SK-N-SH (cell line): ENCODE data around the gene LSM2. TPM values are rescaled to one million over a fixed set of nuclear protein-coding genes. Genes with fewer than 3 reads are reported as not detected.
"Not testable (repeated sequence)": the region's sequence is repeated elsewhere in the genome, so short reads cannot be mapped to it uniquely, and the experiment has no call there.

Source experiments
- CTCF ChIA-PET: fragments of 300-600, 350-600 bp; formaldehyde crosslinking; extraction: SDS; loops from one replicate; lab custom pipeline; 2021; lab: Yijun Ruan, JAX
- POLR2A ChIA-PET: fragments of 350-600 bp; sonication (Branson Sonifier 250); formaldehyde crosslinking; extraction: SDS; loops from one replicate; lab custom pipeline; 2020; ENCODE audit warnings: antibody characterized with exemption, inconsistent platforms; lab: Yijun Ruan, JAX
- DNase-seq: peaks from one replicate; pipeline ENCODE4 v3.0.0; 2012
- H2AFZ ChIP-seq: fragments of 200-600 bp; sonication (generic); 2 replicates; pipeline ENCODE4 v1.8.1; 2016; ENCODE audit warnings: antibody characterized with exemption, mild to moderate bottlenecking, low read depth
- H3F3A ChIP-seq: fragments of 200-600 bp; sonication (generic); replicated peaks from 2 replicates; pipeline ENCODE3; 2016; ENCODE audit warnings: antibody characterized with exemption, mild to moderate bottlenecking; ENCODE audit not compliant: insufficient read depth
- H3K27ac ChIP-seq, 2 experiments: fragments of 200-500 bp in 1 of 2; fragments of 200-600 bp in 1 of 2; sonication (Bioruptor generic) in 1 of 2; sonication (generic), shearing (Covaris generic) in 1 of 2; 2 replicates each; pipeline versions ENCODE4 v1.5.1 to v1.6.1; 2014 to 2016; ENCODE audit warnings: low read depth in 2 of 2, inconsistent platforms in 1 of 2, low read length in 1 of 2, mild to moderate bottlenecking in 1 of 2, mixed read lengths in 1 of 2
- H3K27me3 ChIP-seq: fragments of 200-600 bp; sonication (generic), shearing (Covaris generic); 2 replicates; pipeline ENCODE4 v1.6.1; 2016; ENCODE audit warnings: mixed run types; ENCODE audit not compliant: insufficient read depth
- H3K36me3 ChIP-seq, 2 experiments: fragments of 200-500 bp in 1 of 2; fragments of 200-600 bp in 1 of 2; sonication (Bioruptor generic) in 1 of 2; sonication (generic) in 1 of 2; replicated peaks in 1 of 2; 2 replicates each; pipeline versions ENCODE3 to v1.5.1; 2014 to 2016; ENCODE audit warnings: low read length in 1 of 2, mild to moderate bottlenecking in 1 of 2; ENCODE audit not compliant: insufficient read depth in 2 of 2, control insufficient read depth in 1 of 2
- H3K4me1 ChIP-seq, 2 experiments: fragments of 200-500 bp in 1 of 2; fragments of 200-600 bp in 1 of 2; sonication (Bioruptor generic) in 1 of 2; sonication (generic), shearing (Covaris generic) in 1 of 2; 2 replicates each; pipeline versions ENCODE4 v1.5.1 to v1.6.1; 2014 to 2016; ENCODE audit warnings: low read depth in 1 of 2, low read length in 1 of 2, mixed run types in 1 of 2; ENCODE audit not compliant: insufficient read depth in 2 of 2, control insufficient read depth in 1 of 2
- H3K4me2 ChIP-seq: fragments of 200-600 bp; sonication (generic), shearing (Covaris generic); 2 replicates; pipeline ENCODE4 v1.6.1; 2017; ENCODE audit warnings: mixed run types
- H3K4me3 ChIP-seq, 2 experiments: fragments of 200-500 bp in 1 of 2; fragments of 200-600 bp in 1 of 2; sonication (Bioruptor generic) in 1 of 2; sonication (generic), shearing (Covaris generic) in 1 of 2; 2 replicates each; pipeline versions ENCODE4 v1.5.1 to v1.8.1; 2014 to 2016; ENCODE audit warnings: low read depth in 2 of 2, inconsistent platforms in 1 of 2, low read length in 1 of 2, mild to moderate bottlenecking in 1 of 2, mixed read lengths in 1 of 2, moderate library complexity in 1 of 2
- H3K79me2 ChIP-seq: fragments of 200-600 bp; sonication (generic); 2 replicates; pipeline ENCODE4 v1.8.1; 2017; ENCODE audit warnings: mild to moderate bottlenecking; ENCODE audit not compliant: insufficient read depth
- H3K9ac ChIP-seq: fragments of 200-600 bp; sonication (generic); 2 replicates; pipeline ENCODE4 v1.6.1; 2017; ENCODE audit warnings: mixed run types
- H3K9me2 ChIP-seq: fragments of 200-600 bp; sonication (generic); 2 replicates; pipeline ENCODE4 v1.6.1; 2017; ENCODE audit warnings: mixed run types
- H3K9me3 ChIP-seq: fragments of 200-600 bp; sonication (generic); 2 replicates; pipeline ENCODE4 v1.6.1; 2017; ENCODE audit warnings: mixed run types, mild to moderate bottlenecking, moderate library complexity
- H4K20me1 ChIP-seq: fragments of 200-600 bp; sonication (generic); 2 replicates; pipeline ENCODE4 v1.6.1; 2017; ENCODE audit warnings: mild to moderate bottlenecking, mixed run types; ENCODE audit not compliant: insufficient read depth
- CHD2 ChIP-seq: fragments of 150-350 bp; IDR thresholded peaks from 2 replicates; pipeline ENCODE4 v1.6.1; 2018; ENCODE audit warnings: low read length; ENCODE audit not compliant: partially characterized antibody
- ELF1 ChIP-seq: IDR thresholded peaks from 2 replicates; pipeline ENCODE4 v1.4.0; 2012
- EZH2phosphoT487 ChIP-seq: fragments of 200-600 bp; sonication (generic); IDR thresholded peaks from 2 replicates; pipeline ENCODE4 v1.6.1; 2017; ENCODE audit warnings: low read depth, mixed run types, mild to moderate bottlenecking, antibody characterized with exemption, moderate library complexity, borderline replicate concordance
- FOSL2 ChIP-seq: IDR thresholded peaks from 2 replicates; pipeline ENCODE4 v1.4.0; 2012; ENCODE audit warnings: low read depth, mild to moderate bottlenecking, moderate library complexity, borderline replicate concordance
- FOXJ3 ChIP-seq: sonication (generic); formaldehyde crosslinking; IDR thresholded peaks from 2 replicates; pipeline ENCODE4 v1.5.1; 2020; ENCODE audit warnings: mild to moderate bottlenecking, missing genetic modification reagents
- GATA2 ChIP-seq: sonication (generic); formaldehyde crosslinking; IDR thresholded peaks from 2 replicates; pipeline ENCODE4 v1.5.0; 2020; ENCODE audit warnings: mild to moderate bottlenecking, missing genetic modification reagents
- JUND ChIP-seq: IDR thresholded peaks from 2 replicates; pipeline ENCODE4 v1.4.0; 2012
- PBX3 ChIP-seq: IDR thresholded peaks from 2 replicates; pipeline ENCODE4; 2012
- POLR2AphosphoS5 ChIP-seq: IDR thresholded peaks from 2 replicates; pipeline ENCODE4 v1.6.1; 2012; ENCODE audit warnings: low read depth, low read length
- RAD21 ChIP-seq: IDR thresholded peaks from 2 replicates; pipeline ENCODE4 v1.6.1; 2012; ENCODE audit warnings: mild to moderate bottlenecking, low read length
- RFX5 ChIP-seq: IDR thresholded peaks from 2 replicates; pipeline ENCODE4 v1.6.1; 2012; ENCODE audit warnings: mild to moderate bottlenecking, improper control_type of control experiment, low read length
- RXRA ChIP-seq: IDR thresholded peaks from 2 replicates; pipeline ENCODE4 v1.4.0; 2012; ENCODE audit warnings: low read depth, mild to moderate bottlenecking, borderline replicate concordance
- SMC3 ChIP-seq: IDR thresholded peaks from 2 replicates; pipeline ENCODE4 v1.6.1; 2012; ENCODE audit warnings: low read depth, low read length, improper control_type of control experiment
- TAF1 ChIP-seq: IDR thresholded peaks from 2 replicates; pipeline ENCODE4 v1.6.1; 2012; ENCODE audit warnings: low read depth, mild to moderate bottlenecking, low read length, moderate library complexity, borderline replicate concordance
- USF2 ChIP-seq: fragments of 150-350 bp; IDR thresholded peaks from 2 replicates; pipeline ENCODE4 v1.6.1; 2017; ENCODE audit warnings: antibody characterized with exemption, low read length, low read depth, borderline replicate concordance
- WGBS: methylation state at CpG from one replicate; pipeline ENCODE4 v1.1.6; 2017; ENCODE audit warnings: low lambda C conversion rate; 5-methylcytosine and 5-hydroxymethylcytosine counted together
- polyA plus RNA-seq, 3 experiments: library from polyadenylated mRNA; depleted of rRNA; stranded (reverse); fragments of >200 nt; gene quantifications; 2 replicates each; pipeline ENCODE4 v1.2.3, GENCODE V29; 2012
- TF ChIP-seq, protein P1 (sequence below): IDR thresholded peaks from 2 replicates; pipeline ENCODE4 v1.4.0; 2012; ENCODE audit warnings: low read depth, borderline replicate concordance
- TF ChIP-seq, protein P2 (sequence below): IDR thresholded peaks from 2 replicates; pipeline ENCODE4 v1.4.0; 2012; ENCODE audit warnings: low read depth

Gene LSM2
- polyA plus RNA-seq, 1 of the 3 experiments (the other 2 are of a cell fraction) = 79.1 TPM

DNA sequence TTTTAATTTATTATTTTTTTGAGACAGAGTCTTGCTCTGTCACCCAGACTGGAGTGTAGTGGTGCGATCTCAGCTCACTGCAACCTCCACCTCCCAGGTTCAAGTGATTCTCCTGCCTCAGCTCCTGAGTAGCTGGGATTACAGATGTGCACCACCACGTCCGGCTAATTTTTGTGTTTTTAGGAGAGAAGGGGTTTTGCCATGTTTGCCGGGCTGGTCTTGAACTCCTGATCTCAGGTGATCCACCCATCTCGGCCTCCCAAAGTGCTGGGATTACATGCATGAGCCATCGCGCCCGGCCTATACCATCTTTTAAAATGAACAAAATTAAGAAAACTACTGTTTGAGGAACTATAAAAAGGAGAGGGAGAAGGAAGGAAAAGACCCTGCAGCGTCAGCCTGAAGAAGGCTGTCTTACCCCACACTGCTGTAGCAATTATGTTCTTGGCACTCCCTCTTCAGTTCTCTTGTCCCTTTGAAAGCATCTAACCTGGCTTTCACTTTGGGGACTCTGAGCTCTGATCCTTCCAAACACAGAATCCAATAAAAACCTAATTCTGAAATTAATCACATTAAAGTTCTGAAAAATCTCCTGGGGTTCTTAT lies 16.9 kb upstream of the LSM2 start:
- H3K4me2 ChIP-seq, DNase-seq, CTCF ChIA-PET, H3K27me3 ChIP-seq, H3K4me1 ChIP-seq, H3K9ac ChIP-seq, H3K4me3 ChIP-seq, H3K79me2 ChIP-seq, H3F3A ChIP-seq, H2AFZ ChIP-seq, POLR2A ChIA-PET, H3K36me3 ChIP-seq, H3K9me3 ChIP-seq, H4K20me1 ChIP-seq, H3K9me2 ChIP-seq, H3K27ac ChIP-seq: not testable (repeated sequence)
- 96% methylated on average over 9 of the region's 9 CpGs for WGBS

GRCh38 chr6:31822036-31822821 lies 15.5 kb upstream of the LSM2 start:
- TF ChIP-seq RFX5 = no peak
- no peak for TF ChIP-seq JUND
- no peak for TF ChIP-seq RXRA
- no peak for TF ChIP-seq GATA2 (CRISPR knock-in tag)
- no peak for TF ChIP-seq ELF1
- no peak for TF ChIP-seq POLR2AphosphoS5
- no peak for TF ChIP-seq SMC3
- no peak for TF ChIP-seq FOXJ3
- no peak for TF ChIP-seq TAF1
- no peak for TF ChIP-seq CHD2
- TF ChIP-seq RAD21 = no peak
- TF ChIP-seq EZH2phosphoT487 = no peak
- TF ChIP-seq, protein P1, sequence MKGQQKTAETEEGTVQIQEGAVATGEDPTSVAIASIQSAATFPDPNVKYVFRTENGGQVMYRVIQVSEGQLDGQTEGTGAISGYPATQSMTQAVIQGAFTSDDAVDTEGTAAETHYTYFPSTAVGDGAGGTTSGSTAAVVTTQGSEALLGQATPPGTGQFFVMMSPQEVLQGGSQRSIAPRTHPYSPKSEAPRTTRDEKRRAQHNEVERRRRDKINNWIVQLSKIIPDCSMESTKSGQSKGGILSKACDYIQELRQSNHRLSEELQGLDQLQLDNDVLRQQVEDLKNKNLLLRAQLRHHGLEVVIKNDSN = no peak
- no peak for TF ChIP-seq FOSL2
- no peak for TF ChIP-seq PBX3
- no peak for TF ChIP-seq USF2
- TF ChIP-seq, protein P2, sequence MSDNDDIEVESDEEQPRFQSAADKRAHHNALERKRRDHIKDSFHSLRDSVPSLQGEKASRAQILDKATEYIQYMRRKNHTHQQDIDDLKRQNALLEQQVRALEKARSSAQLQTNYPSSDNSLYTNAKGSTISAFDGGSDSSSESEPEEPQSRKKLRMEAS = no peak

More at GRCh38 chr6:31822036-31822821, 15.5 kb upstream of the LSM2 start:
- Histone ChIP-seq H3K36me3 (no peaks in the 10 kb centered on the region), H3K27me3 (no peaks in the 10 kb centered on the region), H3K9me3 (no peaks in the 10 kb centered on the region), H3K79me2 (peaks cover 10% of the 10 kb centered on the region), H2AFZ (peak overlapping the region; percentile 51; the same call in 1 of the 2 replicates), H3K4me2 (peak overlapping the region; percentile 70), H3F3A (peaks cover 7% of the 10 kb centered on the region), H3K4me3 (peak overlapping the region; percentile 37 to 44), H3K9ac (peak overlapping the region; percentile 53), H3K4me1 (peaks cover 0 to 3% of the 10 kb centered on the region in 2 experiments; a peak in 1 of 4 replicates), H3K27ac (peak overlapping the region; percentile 34 to 55; a peak in 3 of 4 replicates), H4K20me1 (no peaks in the 10 kb centered on the region), H3K9me2 (no peaks in the 10 kb centered on the region)
- DNase-seq = peak; percentile 69
- CTCF ChIA-PET = interaction anchor here (0.8 kb wide), 1 partner anchor 93 kb away, joined by 3 read pairs; the partner anchor contains the start of gene DDAH2
- 18% methylated on average over 23 of the region's 25 CpGs for whole genome bisulfite sequencing
- POLR2A ChIA-PET = no interaction called here
